Measurements from ENCODE around the gene CCL24.
"Not testable (repeated sequence)": the region's sequence is repeated elsewhere in the genome, so short reads cannot be mapped to it uniquely, and the experiment has no call there.

The CCL24 gene

DNA sequence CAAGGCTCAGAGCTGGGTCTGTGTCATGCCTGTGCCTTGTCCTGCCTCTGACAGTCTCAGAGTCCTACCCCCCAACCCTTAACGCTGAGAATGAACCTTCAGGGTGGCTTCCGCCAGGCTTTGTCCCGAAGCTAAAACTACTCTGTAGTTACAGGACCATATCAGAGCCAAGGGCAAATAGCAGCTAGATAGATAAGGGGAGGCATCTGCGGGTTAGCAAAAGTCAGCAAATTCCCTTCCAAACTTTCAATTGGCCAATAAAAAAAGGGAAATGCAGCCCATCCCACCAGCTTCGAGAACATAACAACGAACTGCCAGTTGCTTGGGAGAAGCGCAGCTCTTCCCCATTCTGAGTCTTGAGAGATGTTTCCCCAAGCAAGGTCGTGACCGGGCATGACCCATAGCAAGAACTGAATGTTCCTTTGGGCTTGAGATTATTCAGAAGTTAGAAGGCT is 17.7 kb downstream of the CCL24 start:
- TF ChIP-seq ZNF8 (CRISPR knock-in tag; IDR thresholded peaks at IDR 0.05) (no peak), ISL1 (CRISPR knock-in tag; IDR thresholded peaks at IDR 0.05) (no peak), TOX (CRISPR knock-in tag; IDR thresholded peaks at IDR 0.05; ENCODE audit: borderline replicate concordance) (no peak), ESRRG (CRISPR knock-in tag; IDR thresholded peaks at IDR 0.05) (no peak), ZFP30 (CRISPR knock-in tag; IDR thresholded peaks at IDR 0.05) (no peak), RARB (CRISPR knock-in tag; IDR thresholded peaks at IDR 0.05) (no peak), BACH2 (CRISPR knock-in tag; IDR thresholded peaks at IDR 0.05; ENCODE audit: borderline replicate concordance) (no peak), GLIS3 (CRISPR knock-in tag; IDR thresholded peaks at IDR 0.05) (no peak), ARNTL (CRISPR knock-in tag; IDR thresholded peaks at IDR 0.05; ENCODE audit: borderline replicate concordance, low read depth) (no peak), CSDC2 (CRISPR knock-in tag; IDR thresholded peaks at IDR 0.05) (no peak), PPARA (CRISPR knock-in tag; IDR thresholded peaks at IDR 0.05; ENCODE audit: borderline replicate concordance) (no peak), ZNF565 (CRISPR knock-in tag; conservative IDR thresholded peaks at IDR 0.05; ENCODE audit: low read depth) (no peak), OSR1 (CRISPR knock-in tag; IDR thresholded peaks at IDR 0.05) (no peak)
- TF ChIP-seq, protein P1, sequence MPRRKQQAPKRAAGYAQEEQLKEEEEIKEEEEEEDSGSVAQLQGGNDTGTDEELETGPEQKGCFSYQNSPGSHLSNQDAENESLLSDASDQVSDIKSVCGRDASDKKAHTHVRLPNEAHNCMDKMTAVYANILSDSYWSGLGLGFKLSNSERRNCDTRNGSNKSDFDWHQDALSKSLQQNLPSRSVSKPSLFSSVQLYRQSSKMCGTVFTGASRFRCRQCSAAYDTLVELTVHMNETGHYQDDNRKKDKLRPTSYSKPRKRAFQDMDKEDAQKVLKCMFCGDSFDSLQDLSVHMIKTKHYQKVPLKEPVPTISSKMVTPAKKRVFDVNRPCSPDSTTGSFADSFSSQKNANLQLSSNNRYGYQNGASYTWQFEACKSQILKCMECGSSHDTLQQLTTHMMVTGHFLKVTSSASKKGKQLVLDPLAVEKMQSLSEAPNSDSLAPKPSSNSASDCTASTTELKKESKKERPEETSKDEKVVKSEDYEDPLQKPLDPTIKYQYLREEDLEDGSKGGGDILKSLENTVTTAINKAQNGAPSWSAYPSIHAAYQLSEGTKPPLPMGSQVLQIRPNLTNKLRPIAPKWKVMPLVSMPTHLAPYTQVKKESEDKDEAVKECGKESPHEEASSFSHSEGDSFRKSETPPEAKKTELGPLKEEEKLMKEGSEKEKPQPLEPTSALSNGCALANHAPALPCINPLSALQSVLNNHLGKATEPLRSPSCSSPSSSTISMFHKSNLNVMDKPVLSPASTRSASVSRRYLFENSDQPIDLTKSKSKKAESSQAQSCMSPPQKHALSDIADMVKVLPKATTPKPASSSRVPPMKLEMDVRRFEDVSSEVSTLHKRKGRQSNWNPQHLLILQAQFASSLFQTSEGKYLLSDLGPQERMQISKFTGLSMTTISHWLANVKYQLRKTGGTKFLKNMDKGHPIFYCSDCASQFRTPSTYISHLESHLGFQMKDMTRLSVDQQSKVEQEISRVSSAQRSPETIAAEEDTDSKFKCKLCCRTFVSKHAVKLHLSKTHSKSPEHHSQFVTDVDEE (CRISPR knock-in tag; IDR thresholded peaks at IDR 0.05), result no peak
- TF ChIP-seq, protein P2, sequence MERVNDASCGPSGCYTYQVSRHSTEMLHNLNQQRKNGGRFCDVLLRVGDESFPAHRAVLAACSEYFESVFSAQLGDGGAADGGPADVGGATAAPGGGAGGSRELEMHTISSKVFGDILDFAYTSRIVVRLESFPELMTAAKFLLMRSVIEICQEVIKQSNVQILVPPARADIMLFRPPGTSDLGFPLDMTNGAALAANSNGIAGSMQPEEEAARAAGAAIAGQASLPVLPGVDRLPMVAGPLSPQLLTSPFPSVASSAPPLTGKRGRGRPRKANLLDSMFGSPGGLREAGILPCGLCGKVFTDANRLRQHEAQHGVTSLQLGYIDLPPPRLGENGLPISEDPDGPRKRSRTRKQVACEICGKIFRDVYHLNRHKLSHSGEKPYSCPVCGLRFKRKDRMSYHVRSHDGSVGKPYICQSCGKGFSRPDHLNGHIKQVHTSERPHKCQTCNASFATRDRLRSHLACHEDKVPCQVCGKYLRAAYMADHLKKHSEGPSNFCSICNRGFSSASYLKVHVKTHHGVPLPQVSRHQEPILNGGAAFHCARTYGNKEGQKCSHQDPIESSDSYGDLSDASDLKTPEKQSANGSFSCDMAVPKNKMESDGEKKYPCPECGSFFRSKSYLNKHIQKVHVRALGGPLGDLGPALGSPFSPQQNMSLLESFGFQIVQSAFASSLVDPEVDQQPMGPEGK (CRISPR knock-in tag; IDR thresholded peaks at IDR 0.05; ENCODE audit: borderline replicate concordance), result no peak
- TF ChIP-seq, protein P3, sequence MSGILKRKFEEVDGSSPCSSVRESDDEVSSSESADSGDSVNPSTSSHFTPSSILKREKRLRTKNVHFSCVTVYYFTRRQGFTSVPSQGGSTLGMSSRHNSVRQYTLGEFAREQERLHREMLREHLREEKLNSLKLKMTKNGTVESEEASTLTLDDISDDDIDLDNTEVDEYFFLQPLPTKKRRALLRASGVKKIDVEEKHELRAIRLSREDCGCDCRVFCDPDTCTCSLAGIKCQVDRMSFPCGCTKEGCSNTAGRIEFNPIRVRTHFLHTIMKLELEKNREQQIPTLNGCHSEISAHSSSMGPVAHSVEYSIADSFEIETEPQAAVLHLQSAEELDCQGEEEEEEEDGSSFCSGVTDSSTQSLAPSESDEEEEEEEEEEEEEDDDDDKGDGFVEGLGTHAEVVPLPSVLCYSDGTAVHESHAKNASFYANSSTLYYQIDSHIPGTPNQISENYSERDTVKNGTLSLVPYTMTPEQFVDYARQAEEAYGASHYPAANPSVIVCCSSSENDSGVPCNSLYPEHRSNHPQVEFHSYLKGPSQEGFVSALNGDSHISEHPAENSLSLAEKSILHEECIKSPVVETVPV (CRISPR knock-in tag; IDR thresholded peaks at IDR 0.05), result no peak
- TF ChIP-seq, protein P4, sequence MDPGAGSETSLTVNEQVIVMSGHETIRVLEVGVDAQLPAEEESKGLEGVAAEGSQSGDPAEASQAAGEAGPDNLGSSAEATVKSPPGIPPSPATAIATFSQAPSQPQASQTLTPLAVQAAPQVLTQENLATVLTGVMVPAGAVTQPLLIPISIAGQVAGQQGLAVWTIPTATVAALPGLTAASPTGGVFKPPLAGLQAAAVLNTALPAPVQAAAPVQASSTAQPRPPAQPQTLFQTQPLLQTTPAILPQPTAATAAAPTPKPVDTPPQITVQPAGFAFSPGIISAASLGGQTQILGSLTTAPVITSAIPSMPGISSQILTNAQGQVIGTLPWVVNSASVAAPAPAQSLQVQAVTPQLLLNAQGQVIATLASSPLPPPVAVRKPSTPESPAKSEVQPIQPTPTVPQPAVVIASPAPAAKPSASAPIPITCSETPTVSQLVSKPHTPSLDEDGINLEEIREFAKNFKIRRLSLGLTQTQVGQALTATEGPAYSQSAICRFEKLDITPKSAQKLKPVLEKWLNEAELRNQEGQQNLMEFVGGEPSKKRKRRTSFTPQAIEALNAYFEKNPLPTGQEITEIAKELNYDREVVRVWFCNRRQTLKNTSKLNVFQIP (CRISPR knock-in tag; IDR thresholded peaks at IDR 0.05; ENCODE audit: borderline replicate concordance, low read depth), result no peak
- no peak for ATAC-seq

DNA sequence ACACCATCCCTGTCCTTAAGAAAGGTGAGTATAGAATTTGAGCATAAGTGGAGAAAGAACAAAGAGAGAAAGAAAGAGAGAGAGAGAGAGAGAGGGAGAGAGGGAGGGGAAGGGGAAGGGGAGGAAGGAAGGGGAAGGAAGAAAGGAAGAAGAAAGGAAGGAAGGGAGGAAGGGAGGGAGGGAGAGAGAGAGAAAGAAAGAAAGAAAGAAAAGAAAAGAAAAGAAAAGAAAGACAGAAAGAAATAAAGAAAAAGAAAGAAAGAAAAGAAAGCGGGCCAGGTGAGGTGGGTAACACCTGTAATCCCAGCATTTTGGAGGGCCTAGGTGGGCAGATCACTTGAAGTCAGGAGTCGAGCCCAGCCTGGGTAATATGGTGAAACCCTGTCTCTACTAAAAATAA is 19.9 kb downstream of the CCL24 start:
- TF ChIP-seq ZC3H10 (CRISPR knock-in tag; IDR thresholded peaks at IDR 0.05), result no peak
- TF ChIP-seq GLIS3 (CRISPR knock-in tag; IDR thresholded peaks at IDR 0.05), result no peak
- TF ChIP-seq PPARA (CRISPR knock-in tag; IDR thresholded peaks at IDR 0.05; ENCODE audit: borderline replicate concordance), result no peak
- TF ChIP-seq ESRRG (CRISPR knock-in tag; IDR thresholded peaks at IDR 0.05), result no peak
- no peak for TF ChIP-seq ZFP30 (CRISPR knock-in tag; IDR thresholded peaks at IDR 0.05)
- TF ChIP-seq CSDC2 (CRISPR knock-in tag; IDR thresholded peaks at IDR 0.05), result no peak

DNA sequence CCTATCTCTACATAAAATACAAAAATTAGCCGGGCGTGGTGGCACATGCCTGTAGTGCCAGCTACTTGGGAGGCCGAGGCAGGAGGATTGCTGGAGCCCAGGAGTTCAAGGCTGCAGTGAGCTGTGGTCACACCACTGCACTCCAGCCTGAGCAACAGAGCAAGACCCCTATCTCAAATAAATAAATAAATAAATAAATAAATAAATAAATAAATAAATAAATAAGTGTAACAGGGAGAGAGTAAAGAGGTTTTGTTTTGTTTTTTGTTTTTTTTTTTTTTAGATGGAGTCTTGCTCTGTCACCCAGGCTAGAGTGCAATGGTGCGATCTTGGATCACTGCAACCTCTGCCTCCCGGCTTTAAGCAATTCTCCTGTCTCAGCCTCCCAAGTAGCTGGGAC is 21.0 kb downstream of the CCL24 start:
- not testable (repeated sequence) for ATAC-seq

More for the DNA sequence above, 19.9 kb downstream of the CCL24 start:
- ATAC-seq, result no peak

DNA sequence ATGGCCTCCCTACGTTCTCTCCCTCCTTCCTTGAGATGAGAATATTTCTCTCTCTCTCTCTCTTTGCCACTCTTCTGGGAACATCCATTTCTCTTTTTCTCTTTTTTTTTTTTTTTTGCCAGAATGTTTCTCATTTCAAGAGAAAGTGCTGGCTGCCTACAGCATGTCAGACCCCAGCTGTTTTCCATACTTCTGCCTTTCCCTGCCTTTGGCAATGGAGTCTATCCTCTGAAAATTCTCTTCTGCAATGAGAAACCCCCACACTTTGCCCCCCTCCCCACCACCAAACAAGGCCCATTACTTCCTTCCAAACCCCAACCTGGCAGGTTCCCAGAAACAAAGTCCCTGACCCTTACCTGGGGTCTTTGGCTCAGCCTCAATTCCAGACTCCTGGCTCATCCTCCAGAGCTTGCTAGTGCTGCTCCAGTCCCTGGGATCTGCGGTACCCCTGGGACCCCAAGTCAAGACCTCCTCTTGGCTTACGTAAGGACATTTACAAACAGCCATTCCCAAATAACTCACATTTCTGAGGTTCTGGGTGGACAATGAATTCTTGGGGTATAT is 24.2 kb downstream of the CCL24 start:
- ATAC-seq, result no peak
- no peak for TF ChIP-seq TOX (CRISPR knock-in tag; IDR thresholded peaks at IDR 0.05; ENCODE audit: borderline replicate concordance)
- TF ChIP-seq BACH2 (CRISPR knock-in tag; IDR thresholded peaks at IDR 0.05; ENCODE audit: borderline replicate concordance), result no peak
- no peak for TF ChIP-seq ZNF565 (CRISPR knock-in tag; conservative IDR thresholded peaks at IDR 0.05; ENCODE audit: low read depth)
- TF ChIP-seq, protein P4 (CRISPR knock-in tag; IDR thresholded peaks at IDR 0.05; ENCODE audit: borderline replicate concordance, low read depth), result no peak
- TF ChIP-seq OSR1 (CRISPR knock-in tag; IDR thresholded peaks at IDR 0.05), result no peak
- TF ChIP-seq SNAI2 (CRISPR knock-in tag; IDR thresholded peaks at IDR 0.05), result no peak
- TF ChIP-seq ARNTL (CRISPR knock-in tag; IDR thresholded peaks at IDR 0.05; ENCODE audit: borderline replicate concordance, low read depth), result no peak
- TF ChIP-seq, protein P1 (CRISPR knock-in tag; IDR thresholded peaks at IDR 0.05), result no peak
- TF ChIP-seq, protein P5, sequence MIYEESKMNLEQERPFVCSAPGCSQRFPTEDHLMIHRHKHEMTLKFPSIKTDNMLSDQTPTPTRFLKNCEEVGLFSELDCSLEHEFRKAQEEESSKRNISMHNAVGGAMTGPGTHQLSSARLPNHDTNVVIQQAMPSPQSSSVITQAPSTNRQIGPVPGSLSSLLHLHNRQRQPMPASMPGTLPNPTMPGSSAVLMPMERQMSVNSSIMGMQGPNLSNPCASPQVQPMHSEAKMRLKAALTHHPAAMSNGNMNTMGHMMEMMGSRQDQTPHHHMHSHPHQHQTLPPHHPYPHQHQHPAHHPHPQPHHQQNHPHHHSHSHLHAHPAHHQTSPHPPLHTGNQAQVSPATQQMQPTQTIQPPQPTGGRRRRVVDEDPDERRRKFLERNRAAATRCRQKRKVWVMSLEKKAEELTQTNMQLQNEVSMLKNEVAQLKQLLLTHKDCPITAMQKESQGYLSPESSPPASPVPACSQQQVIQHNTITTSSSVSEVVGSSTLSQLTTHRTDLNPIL (CRISPR knock-in tag; IDR thresholded peaks at IDR 0.05; ENCODE audit: low read depth), result no peak
- no peak for TF ChIP-seq CSDC2 (CRISPR knock-in tag; IDR thresholded peaks at IDR 0.05)
